PC-3 (cell line): ENCODE data around the gene LOXHD1. TPM values are rescaled to one million over a fixed set of nuclear protein-coding genes. Genes with fewer than 3 reads are reported as not detected.

ENCODE experiments used
- ATAC-seq: fragments of 200-7000 bp; cut with Tn5 transposase; 2 replicates; pipeline ENCODE4 v1.9.1; 2020; ENCODE audit warnings: mild to moderate bottlenecking, moderate library complexity
- BruUV-seq: library from RNA; stranded (reverse); fragments of 400-500 nt; replicated peaks from 2 replicates; lab custom pipeline; 2021; lab: Mats Ljungman, UMichigan
- CTCF ChIA-PET: fragments of 300-600 bp; sonication (Branson Sonifier 250); formaldehyde crosslinking; loops from one replicate; lab custom pipeline; 2022; ENCODE audit warnings: antibody characterized with exemption; lab: Charles Lee
- POLR2A ChIA-PET: fragments of 300-600 bp; sonication (Branson Sonifier 250); formaldehyde crosslinking; loops from one replicate; lab custom pipeline; 2022; ENCODE audit warnings: antibody characterized with exemption; ENCODE audit not compliant: unreplicated experiment; lab: Charles Lee
- DNase-seq: peaks from one replicate; pipeline ENCODE4 v3.0.0-alpha.2; 2015
- H2AFZ ChIP-seq: fragments of 300-600 bp; sonication (generic); 2 replicates; pipeline ENCODE4 v1.6.0; 2016; ENCODE audit warnings: antibody characterized with exemption, low read length
- H3F3A ChIP-seq: fragments of 300-600 bp; sonication (generic); one replicate; pipeline ENCODE4 v1.6.0; 2017; ENCODE audit warnings: antibody characterized with exemption, low read length, control low read depth, mild to moderate bottlenecking; ENCODE audit not compliant: unreplicated experiment
- H3K27ac ChIP-seq: fragments of 300-600 bp; sonication (generic); 2 replicates; pipeline ENCODE4 v1.5.1; 2016; ENCODE audit warnings: mild to moderate bottlenecking, low read length
- H3K27me3 ChIP-seq: fragments of 300-600 bp; sonication (generic); 2 replicates; pipeline ENCODE4 v1.6.1; 2016; ENCODE audit warnings: low read length, mixed read lengths
- H3K36me3 ChIP-seq: fragments of 300-600 bp; sonication (generic); 2 replicates; pipeline ENCODE4 v1.6.1; 2016; ENCODE audit warnings: low read depth, mixed run types, low read length, mixed read lengths
- H3K4me1 ChIP-seq: fragments of 300-600 bp; sonication (generic); 2 replicates; pipeline ENCODE4 v1.5.1; 2016; ENCODE audit warnings: low read length; ENCODE audit not compliant: insufficient read depth
- H3K4me2 ChIP-seq: fragments of 300-600 bp; sonication (generic); 2 replicates; pipeline ENCODE4 v1.6.0; 2016; ENCODE audit warnings: low read length
- H3K4me3 ChIP-seq: fragments of 300-600 bp; sonication (generic); 2 replicates; pipeline ENCODE4 v1.5.1; 2016; ENCODE audit warnings: mild to moderate bottlenecking, low read length, mixed read lengths
- H3K79me2 ChIP-seq: fragments of 300-600 bp; sonication (generic); 2 replicates; pipeline ENCODE4 v1.6.1; 2017; ENCODE audit warnings: low read length, mixed read lengths
- H3K9ac ChIP-seq: fragments of 300-600 bp; sonication (generic); 2 replicates; pipeline ENCODE4 v1.6.0; 2016; ENCODE audit warnings: mild to moderate bottlenecking, low read length
- H3K9me2 ChIP-seq: fragments of 300-600 bp; sonication (generic); replicated peaks from 2 replicates; pipeline ENCODE4 v1.6.1; 2016; ENCODE audit warnings: mixed run types, low read length, mixed read lengths
- H3K9me3 ChIP-seq: fragments of 300-600 bp; sonication (generic); 2 replicates; pipeline ENCODE4 v1.6.1; 2016; ENCODE audit warnings: low read length, mixed read lengths
- H4K20me1 ChIP-seq: fragments of 300-600 bp; sonication (generic); 2 replicates; pipeline ENCODE4 v1.6.1; 2016; ENCODE audit warnings: low read length, mixed read lengths
- CTCF ChIP-seq: fragments of 300-600 bp; sonication (generic); conservative IDR thresholded peaks from 2 replicates; pipeline ENCODE4 v1.5.1; 2017; ENCODE audit warnings: antibody characterized with exemption, low read depth, mild to moderate bottlenecking, low read length
- EZH2 ChIP-seq: fragments of 300-600 bp; sonication (generic); IDR thresholded peaks from one replicate; pipeline ENCODE4 v1.6.1; 2017; ENCODE audit warnings: antibody characterized with exemption, mild to moderate bottlenecking, low read length; ENCODE audit not compliant: unreplicated experiment
- EZH2phosphoT487 ChIP-seq: fragments of 300-600 bp; sonication (generic); IDR thresholded peaks from 2 replicates; pipeline ENCODE4 v1.6.1; 2018; ENCODE audit warnings: mild to moderate bottlenecking, antibody characterized with exemption, low read length, borderline replicate concordance
- intact Hi-C: fragments of 100-400 bp; cut with micrococcal nuclease; formaldehyde crosslinking; loops from 2 replicates; pipeline ENCODE4 v1.9.0; 2023
- total RNA-seq: library from RNA; depleted of rRNA; stranded (reverse); fragments of >200 nt; gene quantifications from 2 replicates; pipeline ENCODE4 v1.2.3, GENCODE V29; 2014

Gene LOXHD1
- total RNA-seq, 1 experiment from 2014 or later, result not detected

- TF ChIP-seq EZH2 (no peak), EZH2phosphoT487 (no peak), CTCF (no peak)
- no peaks in the 10 kb centered on the region for H3K9me3 ChIP-seq
- DNase-seq (no peak), ATAC-seq (no peak)
- no peaks in the 10 kb centered on the region for H3K79me2 ChIP-seq
- H4K20me1 ChIP-seq, result no peaks in the 10 kb centered on the region
- H3K9ac ChIP-seq, result no peak overlapping the region
- no peaks in the 10 kb centered on the region for H3F3A ChIP-seq
- no peak overlapping the region for H2AFZ ChIP-seq
- H3K27ac ChIP-seq, result no peak overlapping the region
- POLR2A ChIA-PET, result no interaction called here
- no TSS peak for BruUV-seq
- H3K4me1 ChIP-seq, result no peaks in the 10 kb centered on the region
- no peaks in the 10 kb centered on the region for H3K27me3 ChIP-seq
- H3K36me3 ChIP-seq, result no peaks in the 10 kb centered on the region
- no peaks in the 10 kb centered on the region for H3K9me2 ChIP-seq
- intact Hi-C loops, result no loop called here
- H3K4me3 ChIP-seq, result no peak overlapping the region
- CTCF ChIA-PET, result no interaction called here
- no peak overlapping the region for H3K4me2 ChIP-seq
Observed at GRCh38 chr18:46621111-46621766, 35.8 kb downstream of the LOXHD1 start.

- Histone ChIP-seq H3K27ac (no peak overlapping the region), H3K4me3 (no peak overlapping the region), H2AFZ (no peak overlapping the region), H3K4me1 (no peaks in the 10 kb centered on the region), H3K79me2 (no peaks in the 10 kb centered on the region), H3K36me3 (no peaks in the 10 kb centered on the region), H3K27me3 (no peaks in the 10 kb centered on the region), H3K9me3 (no peaks in the 10 kb centered on the region), H4K20me1 (no peaks in the 10 kb centered on the region), H3F3A (no peaks in the 10 kb centered on the region), H3K9ac (no peak overlapping the region), H3K4me2 (no peak overlapping the region), H3K9me2 (no peaks in the 10 kb centered on the region)
- TF ChIP-seq EZH2 (no peak), CTCF (no peak), EZH2phosphoT487 (no peak)
- ATAC-seq (no peak), DNase-seq (no peak)
- POLR2A ChIA-PET, result no interaction called here
- intact Hi-C loops, result no loop called here
- BruUV-seq, result no TSS peak
- CTCF ChIA-PET, result no interaction called here
Observed at GRCh38 chr18:46619559-46619958, 37.5 kb downstream of the LOXHD1 start.

GRCh38 chr18:46615720-46616119 is 41.3 kb downstream of the LOXHD1 start:
- H3K9ac ChIP-seq, result no peak overlapping the region
- ChIA-PET POLR2A (interaction anchor here (0.6 kb wide), 1 partner anchor 252 kb away, joined by 4 read pairs; no protein-coding TSS in a partner anchor), CTCF (no interaction called here)
- no peak overlapping the region for H3K4me3 ChIP-seq
- intact Hi-C loops, result no loop called here
- H3F3A ChIP-seq, result no peaks in the 10 kb centered on the region
- no TSS peak for BruUV-seq
- TF ChIP-seq EZH2phosphoT487 (no peak), CTCF (no peak), EZH2 (no peak)
- no peak for DNase-seq
- H2AFZ ChIP-seq, result no peak overlapping the region
- no peaks in the 10 kb centered on the region for H3K36me3 ChIP-seq
- no peak for ATAC-seq
- H3K27ac ChIP-seq, result no peak overlapping the region
- no peaks in the 10 kb centered on the region for H3K9me3 ChIP-seq
- 0 out of 2 replicates have a peak, but pooled peaks cover 3% of the 10 kb centered on the region for H3K27me3 ChIP-seq
- H3K4me2 ChIP-seq, result no peak overlapping the region
- no peaks in the 10 kb centered on the region for H4K20me1 ChIP-seq
- H3K4me1 ChIP-seq, result no peaks in the 10 kb centered on the region
- no peaks in the 10 kb centered on the region for H3K9me2 ChIP-seq
- H3K79me2 ChIP-seq, result no peaks in the 10 kb centered on the region
